HG02870 (cell line): ENCODE results near the gene LPAR3.

Experiments
- ATAC-seq: cut with Tn5 transposase; IDR thresholded peaks from one replicate; pipeline ENCODE4 v1.9.1; 2021; ENCODE audit warnings: mild to moderate bottlenecking, moderate library complexity; ENCODE audit not compliant: unreplicated experiment

Gene LPAR3

DNA sequence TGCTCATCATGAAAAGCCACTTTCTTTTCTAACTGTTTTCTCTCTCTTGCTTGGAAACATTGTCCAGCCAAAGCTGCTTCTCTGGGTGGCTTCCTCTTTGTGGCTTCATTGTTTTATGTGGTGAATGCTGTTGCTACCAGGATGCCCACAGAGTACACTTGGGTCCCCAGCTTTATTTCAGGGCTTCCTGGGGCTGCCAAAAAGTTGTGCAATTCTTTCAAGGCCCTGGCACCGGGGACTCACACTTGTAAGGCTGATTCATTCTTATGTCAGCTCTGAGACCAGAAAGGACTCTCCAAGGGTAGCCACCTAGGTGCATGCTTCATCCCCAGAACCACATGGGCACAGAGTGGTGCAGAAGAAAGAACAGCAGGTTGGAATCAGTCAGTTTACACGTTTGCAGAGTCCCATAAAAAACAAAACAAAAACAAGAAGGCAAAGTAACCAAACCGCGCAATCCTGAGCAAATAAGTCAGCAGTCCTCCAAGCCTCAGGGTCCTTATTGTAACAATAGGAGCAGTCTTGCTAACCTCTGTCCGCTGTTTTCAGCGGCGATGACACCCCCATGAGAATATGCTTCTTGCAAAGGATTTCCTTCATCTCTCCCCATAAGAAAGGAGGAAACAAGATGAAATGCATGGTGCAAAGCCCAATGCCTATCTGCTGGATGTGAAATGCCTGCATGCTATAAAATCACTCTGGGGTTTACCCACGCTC is 112.8 kb downstream of the LPAR3 start:
- no peak for ATAC-seq

DNA sequence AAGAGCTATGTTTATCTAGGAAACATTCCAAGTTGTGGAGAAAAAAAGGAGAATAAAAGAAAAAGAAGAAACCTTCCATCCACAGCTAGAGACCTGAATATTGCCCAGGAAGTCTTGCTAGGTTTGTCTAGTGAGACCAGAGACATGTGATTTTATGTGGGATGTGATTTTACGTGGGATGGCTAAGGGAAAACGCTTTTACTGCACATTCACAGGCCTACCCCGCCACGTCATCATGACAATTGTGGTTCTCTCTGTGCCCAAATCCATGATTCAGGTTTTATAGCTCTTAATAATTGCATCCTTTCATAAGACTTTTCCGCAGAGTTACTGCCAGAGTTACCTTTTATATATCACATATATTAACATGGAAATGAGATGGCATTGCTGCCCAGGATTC is 116.4 kb downstream of the LPAR3 start:
- no peak for ATAC-seq

GRCh38 chr1:84775535-84775920 is 117.5 kb downstream of the LPAR3 start:
- no peak for ATAC-seq

DNA sequence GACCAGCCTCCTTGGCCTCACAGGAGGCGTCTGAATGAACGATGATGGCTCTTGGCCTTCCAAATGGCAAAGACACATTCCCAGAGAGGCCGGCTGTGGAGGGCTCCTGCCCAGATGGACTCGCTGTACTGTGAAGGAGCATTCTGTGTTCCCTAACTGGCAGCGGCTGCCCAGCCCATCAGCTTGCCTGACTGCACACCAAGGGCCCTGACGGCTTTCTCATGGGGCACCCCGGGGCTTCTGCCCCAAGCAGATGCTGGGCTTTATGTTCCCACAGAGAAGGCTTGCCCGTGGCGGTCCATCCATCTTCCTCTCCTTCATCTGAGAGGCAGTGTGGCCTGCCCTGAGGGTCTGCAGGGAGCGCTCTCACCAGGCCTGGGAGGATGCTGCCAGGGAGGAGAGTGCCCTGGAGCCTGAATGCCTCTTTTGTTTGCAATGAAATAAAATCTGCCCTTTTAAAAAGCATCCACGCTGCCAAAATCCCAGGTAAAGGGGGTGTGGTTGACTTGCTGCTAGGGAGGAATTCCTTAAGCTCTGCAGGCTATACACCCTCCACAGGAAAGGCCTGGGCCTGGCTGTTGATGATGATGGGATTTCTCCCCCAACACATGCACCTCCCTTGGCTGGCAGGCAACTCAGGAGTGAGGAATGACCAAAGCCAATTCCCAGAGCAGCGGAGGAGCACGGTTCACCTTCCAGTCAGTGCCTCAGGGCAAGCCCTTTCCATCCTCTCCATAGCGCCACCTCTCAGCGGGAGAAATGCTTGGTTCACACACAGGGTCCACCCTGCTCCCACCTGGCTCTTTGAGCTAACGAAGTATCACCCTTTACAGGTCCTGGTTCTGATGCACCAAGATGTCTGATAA is 118.1 kb downstream of the LPAR3 start:
- ATAC-seq = no peak

GRCh38 chr1:84773933-84774497 is 119.0 kb downstream of the LPAR3 start:
- ATAC-seq = no peak

GRCh38 chr1:84773195-84773594 is 119.8 kb downstream of the LPAR3 start:
- no peak for ATAC-seq

DNA sequence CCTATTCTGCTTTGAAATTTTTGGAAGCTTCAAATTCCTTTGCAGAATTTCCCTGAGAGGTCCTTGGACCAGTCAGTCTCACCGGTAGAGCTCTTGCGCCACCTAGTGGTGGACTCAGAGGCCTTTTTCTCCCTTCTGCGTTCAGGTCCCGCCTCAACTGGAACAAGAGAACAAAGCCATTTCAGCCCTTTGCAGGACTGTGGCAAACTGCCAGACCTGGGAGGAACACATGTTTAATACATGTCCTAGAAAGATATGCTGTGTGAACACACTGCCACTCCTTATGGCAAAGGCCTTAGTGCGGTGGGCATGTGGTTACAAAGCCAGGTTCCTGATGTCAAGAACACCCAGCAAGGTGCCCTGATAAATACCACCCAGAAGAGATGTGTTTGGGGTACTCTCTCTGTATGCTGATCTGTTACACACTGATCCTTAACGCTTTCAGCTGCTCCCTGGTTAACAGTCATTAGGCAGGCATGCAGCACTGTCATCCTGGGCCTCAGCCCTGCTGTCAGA is 120.5 kb downstream of the LPAR3 start:
- ATAC-seq = peak; percentile 81

DNA sequence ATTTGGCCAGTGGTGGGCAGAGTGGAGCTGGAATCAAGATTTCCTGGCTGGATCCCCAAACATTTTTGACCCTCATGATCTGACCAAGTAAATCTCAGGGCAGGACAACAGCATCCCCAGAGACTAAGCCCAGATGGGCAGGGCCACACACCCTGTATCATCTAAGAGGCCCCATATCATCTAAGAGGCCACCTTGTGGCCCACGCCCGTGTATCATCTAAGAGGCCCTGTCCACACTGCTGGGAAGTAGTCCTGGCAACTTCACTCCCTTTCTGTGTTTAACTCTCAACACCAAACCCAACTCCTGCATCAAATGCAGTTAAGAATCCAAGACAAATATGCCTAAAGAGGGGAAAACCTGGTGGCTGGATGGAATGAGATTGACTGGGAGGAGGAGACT is 121.1 kb downstream of the LPAR3 start:
- peak; percentile 20 for ATAC-seq

DNA sequence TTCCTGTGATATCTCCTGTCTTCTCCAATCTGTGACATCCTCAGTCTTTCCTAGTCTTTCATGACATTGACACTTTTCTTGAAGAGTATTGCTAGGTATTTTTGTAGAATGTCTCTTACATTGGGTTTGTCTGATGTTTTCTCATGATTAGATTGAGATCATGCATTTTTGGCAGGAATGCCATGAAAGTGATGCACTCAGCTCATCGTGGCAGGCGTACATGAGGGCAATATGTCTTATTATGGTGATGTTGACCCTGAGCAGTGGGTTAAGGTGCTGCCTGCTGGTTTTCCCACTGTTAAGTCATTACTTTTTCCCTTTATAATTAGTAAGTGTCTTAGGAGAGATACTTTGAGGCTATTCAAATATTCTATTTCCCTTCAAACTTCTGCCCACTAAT is 122.5 kb downstream of the LPAR3 start:
- ATAC-seq = no peak

DNA sequence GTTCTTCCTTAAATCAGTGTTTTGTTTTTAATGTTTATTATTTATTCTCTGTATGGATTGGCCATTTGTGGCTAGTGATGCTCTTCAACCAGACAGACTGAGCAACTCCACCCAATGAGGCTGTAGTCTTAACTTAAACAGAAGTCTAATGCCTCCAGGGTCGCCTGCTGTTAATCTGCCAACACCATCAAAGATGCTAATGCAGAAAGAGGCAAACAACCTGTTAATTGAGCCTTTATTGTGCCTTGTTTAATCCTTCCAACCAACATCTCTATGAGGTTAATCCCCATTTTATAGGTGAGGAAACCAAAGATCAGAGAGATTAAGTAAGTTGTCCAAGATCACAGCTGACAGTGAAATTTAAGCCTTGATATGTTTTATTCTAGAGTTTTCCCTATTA is 123.4 kb downstream of the LPAR3 start:
- no peak for ATAC-seq

DNA sequence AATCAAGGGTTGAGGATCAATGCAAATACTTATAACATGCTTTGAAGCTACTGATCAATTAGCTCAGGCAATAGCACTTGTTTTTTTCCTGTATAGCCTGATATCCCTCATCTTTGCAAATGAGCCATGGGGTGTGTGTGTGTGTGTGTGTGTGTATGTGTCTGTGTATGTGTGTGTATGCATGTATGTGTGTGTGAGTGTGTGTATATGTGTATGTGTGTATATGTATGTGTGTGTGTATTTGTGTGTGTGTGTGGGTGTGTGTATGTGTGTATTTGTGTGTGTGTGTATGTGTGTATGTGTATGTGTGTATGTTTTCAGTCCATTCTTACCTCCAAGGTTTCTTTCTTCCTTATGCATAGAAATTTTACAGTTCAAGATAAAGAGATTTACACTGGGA is 124.4 kb downstream of the LPAR3 start:
- ATAC-seq = no peak

- ATAC-seq = no peak
Measured at GRCh38 chr1:84763912-84764680, 128.9 kb downstream of the LPAR3 start.

GRCh38 chr1:84762664-84763063 is 130.3 kb downstream of the LPAR3 start:
- ATAC-seq = no peak
